HepG2 (cell line): Measurements from ENCODE around the gene KLC4. TPM values are rescaled to one million over a fixed set of nuclear protein-coding genes. Genes with fewer than 3 reads are reported as not detected.
A peak's percentile ranks its signal among the peaks of the same experiment; 100 is the strongest.

Experiments
- ARHGAP35 ChIP-seq: sonication (generic); formaldehyde crosslinking; IDR thresholded peaks from 2 replicates; pipeline ENCODE4 v1.9.0; 2022; ENCODE audit warnings: mild to moderate bottlenecking, inconsistent platforms, moderate library complexity, missing genetic modification reagents, borderline replicate concordance
- EEA1 ChIP-seq: sonication (generic); formaldehyde crosslinking; IDR thresholded peaks from 2 replicates; pipeline ENCODE4 v1.5.1; 2020; ENCODE audit warnings: mild to moderate bottlenecking, missing genetic modification reagents, borderline replicate concordance
- FOXM1 ChIP-seq: sonication (generic); formaldehyde crosslinking; IDR thresholded peaks from 2 replicates; pipeline ENCODE4 v1.5.0; 2020; ENCODE audit warnings: missing genetic modification reagents
- MED8 ChIP-seq: sonication (generic); formaldehyde crosslinking; IDR thresholded peaks from 2 replicates; pipeline ENCODE4 v1.8.1; 2023; ENCODE audit warnings: mild to moderate bottlenecking, missing genetic modification reagents; ENCODE audit not compliant: insufficient replicate concordance
- MEIS1 ChIP-seq: sonication (generic); formaldehyde crosslinking; IDR thresholded peaks from 2 replicates; pipeline ENCODE4 v1.9.0; 2021; ENCODE audit warnings: mild to moderate bottlenecking, missing genetic modification reagents, moderate library complexity, borderline replicate concordance
- NR0B2 ChIP-seq: sonication (generic); formaldehyde crosslinking; IDR thresholded peaks from 2 replicates; pipeline ENCODE4 v1.4.0; 2020; ENCODE audit warnings: mild to moderate bottlenecking, missing genetic modification reagents
- NR2F1 ChIP-seq, 2 experiments: fragments of 450-650 bp in 1 of 2; formaldehyde crosslinking in 1 of 2; IDR thresholded peaks; 2 replicates each; pipeline versions ENCODE4 v1.5.0 to v1.6.1; 2016 to 2020; ENCODE audit warnings: mild to moderate bottlenecking in 1 of 2, missing compliant biosample characterization in 1 of 2, missing genetic modification reagents in 1 of 2, moderate library complexity in 1 of 2
- PRDM4 ChIP-seq: sonication (generic); formaldehyde crosslinking; IDR thresholded peaks from 2 replicates; pipeline ENCODE4 v1.9.0; 2021; ENCODE audit warnings: missing genetic modification reagents, borderline replicate concordance
- SKI ChIP-seq: fragments of 450-650 bp; IDR thresholded peaks from one replicate; pipeline ENCODE4 v1.6.1; 2018; ENCODE audit warnings: mild to moderate bottlenecking; ENCODE audit not compliant: partially characterized antibody
- ZFP37 ChIP-seq: sonication (generic); formaldehyde crosslinking; IDR thresholded peaks from 2 replicates; pipeline ENCODE4 v1.4.0; 2020; ENCODE audit warnings: missing genetic modification reagents, borderline replicate concordance
- ZFP41 ChIP-seq: sonication (generic); formaldehyde crosslinking; IDR thresholded peaks from 2 replicates; pipeline ENCODE4 v1.4.0; 2020; ENCODE audit warnings: mild to moderate bottlenecking, missing genetic modification reagents, borderline replicate concordance
- ZNF432 ChIP-seq: sonication (generic); formaldehyde crosslinking; IDR thresholded peaks from 2 replicates; pipeline ENCODE4 v1.5.0; 2020; ENCODE audit warnings: missing genetic modification reagents, mild to moderate bottlenecking, borderline replicate concordance
- ZNF572 ChIP-seq: sonication (generic); formaldehyde crosslinking; IDR thresholded peaks from 2 replicates; pipeline ENCODE4 v1.5.1; 2020; ENCODE audit warnings: mild to moderate bottlenecking, missing genetic modification reagents
- ZNF780A ChIP-seq: sonication (generic); formaldehyde crosslinking; IDR thresholded peaks from 2 replicates; pipeline ENCODE4 v1.8.0; 2022; ENCODE audit warnings: mild to moderate bottlenecking, missing genetic modification reagents, moderate library complexity
- polyA plus RNA-seq, 8 experiments: library from polyadenylated mRNA; depleted of rRNA in 3 of 8; stranded (reverse) in 7 of 8; unstranded in 1 of 8; fragments of >200 nt; fragmentation: Illumina TruSeq in 4 of 8; extraction: Trizol in 4 of 8; gene quantifications; 2 replicates each; pipeline versions ENCODE4 v1.2.1 to v1.2.3, GENCODE V29; 2011 to 2016; ENCODE audit warnings: low read depth in 4 of 8, missing spikeins in 1 of 8, mixed read lengths in 1 of 8; ENCODE audit not compliant: insufficient read depth in 1 of 8
- total RNA-seq, 5 experiments: library from RNA; depleted of rRNA; stranded (reverse); fragments of >200 nt; fragmentation: Illumina TruSeq; extraction: Trizol; gene quantifications; 2 replicates each; pipeline ENCODE4 v1.2.3, GENCODE V29; 2016; ENCODE audit warnings: low read depth in 1 of 5
- TF ChIP-seq, protein P1 (sequence below), 2 experiments: fragments of 450-650 bp in 1 of 2; sonication (generic) in 1 of 2; formaldehyde crosslinking in 1 of 2; IDR thresholded peaks; 2 replicates each; pipeline versions ENCODE4 v1.6.1 to v1.8.0; 2016 to 2022; ENCODE audit warnings: antibody characterized with exemption in 1 of 2, mild to moderate bottlenecking in 1 of 2, missing genetic modification reagents in 1 of 2

Gene KLC4
- total and polyA plus RNA-seq, 2 of the 13 experiments (the other 11 are each of a cell fraction or from before 2014, with no cell fraction given): 45.4 to 70.4 TPM

GRCh38 chr6:43021270-43022047, 38.0 kb upstream of the KLC4 start, which contains the start of gene RRP36 (continued):
- TF ChIP-seq NR0B2 (CRISPR knock-in tag) (peak; percentile 46; the same call in 1 of the 2 replicates), NR2F1 (CRISPR knock-in tag; IDR thresholded peaks at IDR 0.05) (no peak), ZFP41 (CRISPR knock-in tag) (no peak), ARHGAP35 (CRISPR knock-in tag) (no peak), SKI (peak; percentile 20), MED8 (CRISPR knock-in tag) (peak; percentile 67), ZNF432 (no peak), MEIS1 (peak; percentile 50; the same call in 1 of the 2 replicates), PRDM4 (CRISPR knock-in tag) (no peak), ZNF572 (CRISPR knock-in tag) (0 out of 2 replicates have a peak, but pooled peaks have one; percentile 17), ZFP37 (CRISPR knock-in tag) (no peak), ZNF780A (CRISPR knock-in tag) (peak; percentile 76; the same call in 1 of the 2 replicates), EEA1 (CRISPR knock-in tag) (0 out of 2 replicates have a peak, but pooled peaks have one; percentile 85), FOXM1 (CRISPR knock-in tag) (no peak)
- TF ChIP-seq, protein P1, sequence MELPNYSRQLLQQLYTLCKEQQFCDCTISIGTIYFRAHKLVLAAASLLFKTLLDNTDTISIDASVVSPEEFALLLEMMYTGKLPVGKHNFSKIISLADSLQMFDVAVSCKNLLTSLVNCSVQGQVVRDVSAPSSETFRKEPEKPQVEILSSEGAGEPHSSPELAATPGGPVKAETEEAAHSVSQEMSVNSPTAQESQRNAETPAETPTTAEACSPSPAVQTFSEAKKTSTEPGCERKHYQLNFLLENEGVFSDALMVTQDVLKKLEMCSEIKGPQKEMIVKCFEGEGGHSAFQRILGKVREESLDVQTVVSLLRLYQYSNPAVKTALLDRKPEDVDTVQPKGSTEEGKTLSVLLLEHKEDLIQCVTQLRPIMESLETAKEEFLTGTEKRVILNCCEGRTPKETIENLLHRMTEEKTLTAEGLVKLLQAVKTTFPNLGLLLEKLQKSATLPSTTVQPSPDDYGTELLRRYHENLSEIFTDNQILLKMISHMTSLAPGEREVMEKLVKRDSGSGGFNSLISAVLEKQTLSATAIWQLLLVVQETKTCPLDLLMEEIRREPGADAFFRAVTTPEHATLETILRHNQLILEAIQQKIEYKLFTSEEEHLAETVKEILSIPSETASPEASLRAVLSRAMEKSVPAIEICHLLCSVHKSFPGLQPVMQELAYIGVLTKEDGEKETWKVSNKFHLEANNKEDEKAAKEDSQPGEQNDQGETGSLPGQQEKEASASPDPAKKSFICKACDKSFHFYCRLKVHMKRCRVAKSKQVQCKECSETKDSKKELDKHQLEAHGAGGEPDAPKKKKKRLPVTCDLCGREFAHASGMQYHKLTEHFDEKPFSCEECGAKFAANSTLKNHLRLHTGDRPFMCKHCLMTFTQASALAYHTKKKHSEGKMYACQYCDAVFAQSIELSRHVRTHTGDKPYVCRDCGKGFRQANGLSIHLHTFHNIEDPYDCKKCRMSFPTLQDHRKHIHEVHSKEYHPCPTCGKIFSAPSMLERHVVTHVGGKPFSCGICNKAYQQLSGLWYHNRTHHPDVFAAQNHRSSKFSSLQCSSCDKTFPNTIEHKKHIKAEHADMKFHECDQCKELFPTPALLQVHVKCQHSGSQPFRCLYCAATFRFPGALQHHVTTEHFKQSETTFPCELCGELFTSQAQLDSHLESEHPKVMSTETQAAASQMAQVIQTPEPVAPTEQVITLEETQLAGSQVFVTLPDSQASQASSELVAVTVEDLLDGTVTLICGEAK (IDR thresholded peaks at IDR 0.05): no peak
- TF ChIP-seq, protein P1 (CRISPR knock-in tag; IDR thresholded peaks at IDR 0.05): peak; percentile 75
